Prostate gland (tissue), 2 donors: ENCODE data around the gene CTNNBL1. TPM values are rescaled to one million over a fixed set of nuclear protein-coding genes. Genes with fewer than 3 reads are reported as not detected.

Experiments
- DNase-seq: peaks from one replicate; pipeline ENCODE4 v3.0.0-alpha.2; 2019; ENCODE audit warnings: low spot score
- H3K27ac ChIP-seq, 2 donors: fragments of 200-600 bp; sonication (generic); 2 replicates each; pipeline ENCODE4 v1.5.1; 2017 to 2019
- H3K27me3 ChIP-seq: fragments of 200-600 bp; sonication (generic); replicated peaks from 2 replicates; pipeline ENCODE4 v1.5.1; 2019; ENCODE audit not compliant: insufficient read depth
- H3K36me3 ChIP-seq, 2 donors: fragments of 200-600 bp; sonication (generic); 1 replicate in 1 of 2; 2 replicates in 1 of 2; pipeline versions ENCODE4 v1.5.1 to v1.8.1; 2017 to 2019
- H3K4me1 ChIP-seq: fragments of 200-600 bp; sonication (generic); replicated peaks from 2 replicates; pipeline ENCODE4 v1.5.1; 2019
- H3K4me3 ChIP-seq, 2 donors: fragments of 200-600 bp; sonication (generic); 2 replicates each; pipeline ENCODE4 v1.5.1; 2017 to 2019
- H3K9me3 ChIP-seq: fragments of 200-600 bp; sonication (generic); 2 replicates; pipeline ENCODE4 v1.5.1; 2017
- POLR2A ChIP-seq: fragments of 450-650 bp; IDR thresholded peaks from one replicate; pipeline ENCODE4 v1.6.1; 2016; ENCODE audit warnings: antibody characterized with exemption, mild to moderate bottlenecking
- POLR2AphosphoS5 ChIP-seq: sonication (generic); formaldehyde crosslinking; IDR thresholded peaks from one replicate; pipeline ENCODE4 v1.6.1; 2017; ENCODE audit warnings: antibody characterized with exemption
- WGBS: methylation state at CpG from one replicate; pipeline ENCODE4 v1.1.5; 2018; 5-methylcytosine and 5-hydroxymethylcytosine counted together
- intact Hi-C: fragments of 100-400 bp; cut with DNase I; formaldehyde crosslinking; loops from one replicate; pipeline ENCODE4 v1.14.2; 2022
- total RNA-seq, 2 donors: library from RNA; depleted of rRNA; stranded (reverse); fragments of >200 nt; gene quantifications; one replicate each; pipeline ENCODE4 v1.1.0, GENCODE V29; 2016
- TF ChIP-seq, protein P1 (sequence below), 4 experiments: fragments of 200-600 bp in 2 of 4; fragments of 450-650 bp in 2 of 4; sonication (generic) in 2 of 4; IDR thresholded peaks; 1 replicate in 3 of 4; 2 replicates in 1 of 4; pipeline ENCODE4 v1.5.1; 2016 to 2019; ENCODE audit warnings: antibody characterized with exemption in 4 of 4, mild to moderate bottlenecking in 2 of 4, moderate library complexity in 2 of 4

The CTNNBL1 gene
- total RNA-seq, 2 donors from 2014 or later: 29.9 to 61.0 TPM

- H3K36me3 ChIP-seq: no peaks in the 10 kb centered on the region
- WGBS: 76% methylated on average over 4 of the region's 4 CpGs
- DNase-seq: no peak
- TF ChIP-seq, protein P1, sequence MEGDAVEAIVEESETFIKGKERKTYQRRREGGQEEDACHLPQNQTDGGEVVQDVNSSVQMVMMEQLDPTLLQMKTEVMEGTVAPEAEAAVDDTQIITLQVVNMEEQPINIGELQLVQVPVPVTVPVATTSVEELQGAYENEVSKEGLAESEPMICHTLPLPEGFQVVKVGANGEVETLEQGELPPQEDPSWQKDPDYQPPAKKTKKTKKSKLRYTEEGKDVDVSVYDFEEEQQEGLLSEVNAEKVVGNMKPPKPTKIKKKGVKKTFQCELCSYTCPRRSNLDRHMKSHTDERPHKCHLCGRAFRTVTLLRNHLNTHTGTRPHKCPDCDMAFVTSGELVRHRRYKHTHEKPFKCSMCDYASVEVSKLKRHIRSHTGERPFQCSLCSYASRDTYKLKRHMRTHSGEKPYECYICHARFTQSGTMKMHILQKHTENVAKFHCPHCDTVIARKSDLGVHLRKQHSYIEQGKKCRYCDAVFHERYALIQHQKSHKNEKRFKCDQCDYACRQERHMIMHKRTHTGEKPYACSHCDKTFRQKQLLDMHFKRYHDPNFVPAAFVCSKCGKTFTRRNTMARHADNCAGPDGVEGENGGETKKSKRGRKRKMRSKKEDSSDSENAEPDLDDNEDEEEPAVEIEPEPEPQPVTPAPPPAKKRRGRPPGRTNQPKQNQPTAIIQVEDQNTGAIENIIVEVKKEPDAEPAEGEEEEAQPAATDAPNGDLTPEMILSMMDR (IDR thresholded peaks at IDR 0.05): no peak
- TF ChIP-seq POLR2A (no peak), POLR2AphosphoS5 (no peak)
- H3K9me3 ChIP-seq: no peaks in the 10 kb centered on the region
- no peak overlapping the region for H3K27ac ChIP-seq
- intact Hi-C loops: no loop called here
- no peaks in the 10 kb centered on the region for H3K4me1 ChIP-seq
- H3K27me3 ChIP-seq: no peaks in the 10 kb centered on the region
- H3K4me3 ChIP-seq: no peak overlapping the region
Measured at GRCh38 chr20:37733416-37733815, 39.6 kb downstream of the CTNNBL1 start.

DNA sequence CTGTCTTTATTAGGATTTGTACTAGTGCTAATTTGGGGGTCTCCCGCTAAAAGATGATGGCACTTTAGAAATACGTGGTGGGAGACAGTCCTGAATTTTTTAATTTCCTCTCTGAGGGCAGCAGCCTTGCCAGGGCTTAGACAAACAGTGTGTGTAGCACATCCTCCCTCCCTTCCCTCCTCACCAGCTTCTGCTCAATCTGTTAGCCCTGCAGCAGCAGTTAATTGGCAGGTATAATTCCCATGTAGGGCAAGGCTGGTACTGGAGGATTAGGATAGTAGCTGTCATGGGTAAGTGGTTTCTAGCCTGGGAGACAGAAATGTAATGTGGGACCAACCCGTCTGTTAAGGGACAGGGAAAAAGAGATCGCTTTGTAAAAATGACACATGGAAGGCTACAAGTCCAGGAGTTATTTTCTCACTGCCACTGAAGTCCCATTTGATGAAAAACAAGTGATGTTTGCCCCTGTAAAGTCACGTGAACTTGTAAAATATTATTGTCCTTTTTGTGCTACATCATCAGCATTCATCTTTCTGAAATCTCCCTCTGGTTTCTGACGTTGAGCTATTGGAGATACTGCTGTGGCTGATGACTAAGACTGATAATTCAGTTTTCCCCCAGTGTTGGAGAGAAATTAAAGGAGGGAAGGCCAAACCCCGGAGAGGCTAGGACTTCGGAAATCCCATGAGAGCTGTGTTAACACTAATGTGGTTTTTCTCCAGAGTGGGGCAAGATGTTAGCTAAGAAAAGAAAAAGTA is 40.6 kb downstream of the CTNNBL1 start:
- Histone ChIP-seq H3K9me3 (no peaks in the 10 kb centered on the region), H3K27me3 (no peaks in the 10 kb centered on the region), H3K27ac (peak overlapping the region in 1 of 2 donors; percentile 3), H3K4me3 (no peak overlapping the region), H3K4me1 (no peaks in the 10 kb centered on the region), H3K36me3 (no peaks in the 10 kb centered on the region)
- intact Hi-C loops: no loop called here
- TF ChIP-seq, protein P1 (IDR thresholded peaks at IDR 0.05): no peak
- TF ChIP-seq POLR2AphosphoS5 (no peak), POLR2A (no peak)
- DNase-seq: no peak
- 50% methylated on average over 8 of the region's 8 CpGs for WGBS

DNA sequence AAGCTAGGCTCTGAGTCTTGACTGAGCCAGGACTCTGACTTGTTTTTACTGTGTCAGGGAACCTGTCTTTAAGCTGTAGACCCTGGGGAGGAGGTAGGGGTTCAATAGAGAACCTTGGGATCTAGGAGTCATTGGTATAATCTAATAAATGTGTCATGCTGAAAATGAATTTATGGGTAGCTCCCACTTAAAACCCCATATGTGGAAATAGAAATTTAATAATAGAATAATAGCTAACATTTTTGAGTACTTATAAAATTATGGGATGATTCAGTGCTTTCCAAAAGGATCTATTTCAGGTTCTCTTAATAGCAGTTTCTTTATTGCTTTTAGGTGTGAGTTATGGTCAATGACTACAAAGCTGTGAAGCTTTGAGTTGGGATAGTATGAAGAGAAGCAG is 41.7 kb downstream of the CTNNBL1 start:
- intact Hi-C loops: no loop called here
- no peak for DNase-seq
- Histone ChIP-seq H3K27ac (no peak overlapping the region), H3K4me1 (no peaks in the 10 kb centered on the region), H3K4me3 (no peak overlapping the region), H3K36me3 (no peaks in the 10 kb centered on the region), H3K9me3 (no peaks in the 10 kb centered on the region), H3K27me3 (no peaks in the 10 kb centered on the region)
- no peak for TF ChIP-seq POLR2AphosphoS5
- TF ChIP-seq, protein P1 (IDR thresholded peaks at IDR 0.05): no peak
- TF ChIP-seq POLR2A: no peak

- WGBS: 90% methylated on average over 2 of the region's 2 CpGs
- Histone ChIP-seq H3K4me3 (no peak overlapping the region), H3K27ac (no peak overlapping the region), H3K27me3 (no peaks in the 10 kb centered on the region), H3K4me1 (no peaks in the 10 kb centered on the region), H3K36me3 (no peaks in the 10 kb centered on the region), H3K9me3 (no peaks in the 10 kb centered on the region)
- intact Hi-C loops: no loop called here
- TF ChIP-seq, protein P1 (IDR thresholded peaks at IDR 0.05): no peak
- DNase-seq: no peak
Measured at GRCh38 chr20:37736132-37736531, 42.3 kb downstream of the CTNNBL1 start.

- Histone ChIP-seq H3K27me3 (no peaks in the 10 kb centered on the region), H3K4me1 (peaks cover 5% of the 10 kb centered on the region), H3K9me3 (no peaks in the 10 kb centered on the region), H3K36me3 (no peaks in the 10 kb centered on the region), H3K27ac (no peak overlapping the region), H3K4me3 (no peak overlapping the region)
- intact Hi-C loops: no loop called here
- TF ChIP-seq, protein P1 (IDR thresholded peaks at IDR 0.05): no peak
- TF ChIP-seq POLR2AphosphoS5: no peak
- TF ChIP-seq POLR2A: no peak
- whole genome bisulfite sequencing: 89% methylated on average over 5 of the region's 5 CpGs
- no peak for DNase-seq
Measured at GRCh38 chr20:37737826-37738420, 44.1 kb downstream of the CTNNBL1 start.
